Endothelial cell of umbilical vein (primary cell): ENCODE data around the gene SESTD1. TPM values are rescaled to one million over a fixed set of nuclear protein-coding genes. Genes with fewer than 3 reads are reported as not detected.

Source experiments
- BruUV-seq: library from RNA; stranded (reverse); fragments of 400-500 nt; replicated peaks from 2 replicates; lab custom pipeline; 2021; lab: Mats Ljungman, UMichigan
- CTCF ChIA-PET: fragments of 300-600, 350-600 bp; sonication (Branson Sonifier 250); formaldehyde crosslinking; loops from one replicate; lab custom pipeline; 2021; ENCODE audit warnings: antibody characterized with exemption, inconsistent platforms; lab: Charles Lee
- POLR2A ChIA-PET: fragments of 300-600, 350-600 bp; sonication (Branson Sonifier 250); formaldehyde crosslinking; loops from one replicate; lab custom pipeline; 2021; ENCODE audit warnings: antibody characterized with exemption, inconsistent platforms; lab: Charles Lee
- DNase-seq: peaks from one replicate; pipeline ENCODE4 v3.0.0-alpha.2; 2011; ENCODE audit warnings: low read depth, low spot score
- FAIRE-seq: peaks from 2 replicates; lab custom pipeline; 2011; peaks lifted over from hg19 to GRCh38; lab: Jason Lieb, UNC
- H2AFZ ChIP-seq: 2 replicates; pipeline ENCODE4 v1.6.0; 2012; ENCODE audit warnings: low read depth, low read length, control low read depth, inconsistent platforms
- H3K27ac ChIP-seq: 2 replicates; pipeline ENCODE4 v1.5.1; 2011; ENCODE audit warnings: low read depth, mild to moderate bottlenecking, control low read depth, low read length, moderate library complexity; ENCODE audit not compliant: insufficient read depth
- H3K27me3 ChIP-seq, 2 experiments: 2 replicates each; pipeline versions ENCODE4 v1.6.0 to v1.6.1; 2011; ENCODE audit warnings: low read length in 2 of 2, mixed read lengths in 1 of 2; ENCODE audit not compliant: control insufficient read depth in 2 of 2, insufficient read depth in 2 of 2
- H3K36me3 ChIP-seq, 2 experiments: 2 replicates in 1 of 2; 3 replicates in 1 of 2; pipeline ENCODE4 v1.5.1; 2011; ENCODE audit warnings: low read length in 2 of 2, mild to moderate bottlenecking in 1 of 2, moderate library complexity in 1 of 2; ENCODE audit not compliant: control insufficient read depth in 2 of 2, insufficient read depth in 2 of 2; ENCODE audit errors: extremely low read depth in 1 of 2
- H3K4me1 ChIP-seq: 3 replicates; pipeline ENCODE4 v1.5.1; 2011; ENCODE audit warnings: mild to moderate bottlenecking, low read length; ENCODE audit not compliant: control insufficient read depth, insufficient read depth; ENCODE audit errors: extremely low read depth
- H3K4me2 ChIP-seq: 2 replicates; pipeline ENCODE4 v1.6.1; 2011; ENCODE audit warnings: low read length, control low read depth, mixed read lengths; ENCODE audit not compliant: insufficient read depth
- H3K4me3 ChIP-seq, 3 experiments: fragments of 200-600 bp in 1 of 3; sonication (generic), shearing (Covaris generic) in 1 of 3; replicated peaks in 1 of 3; 2 replicates each; pipeline ENCODE4 v1.5.1; 2011 to 2016; ENCODE audit warnings: control low read depth in 3 of 3, low read length in 3 of 3, mild to moderate bottlenecking in 2 of 3, inconsistent platforms in 1 of 3, low read depth in 1 of 3, moderate library complexity in 1 of 3; ENCODE audit not compliant: insufficient read depth in 1 of 3
- H3K79me2 ChIP-seq: 2 replicates; pipeline ENCODE4 v1.6.0; 2012; ENCODE audit warnings: low read length, inconsistent platforms; ENCODE audit not compliant: control insufficient read depth, insufficient read depth
- H3K9ac ChIP-seq: replicated peaks from 2 replicates; pipeline ENCODE3; 2011; ENCODE audit warnings: low read length, control low read depth; ENCODE audit not compliant: insufficient read depth; ENCODE audit errors: extremely low read depth
- H3K9me1 ChIP-seq: replicated peaks from 3 replicates; pipeline ENCODE4 v1.6.0; 2011; ENCODE audit warnings: mild to moderate bottlenecking, low read length; ENCODE audit not compliant: control insufficient read depth, insufficient read depth; ENCODE audit errors: extremely low read depth
- H3K9me3 ChIP-seq: replicated peaks from 2 replicates; pipeline ENCODE4 v1.5.1; 2012; ENCODE audit warnings: low read length, inconsistent platforms; ENCODE audit not compliant: control insufficient read depth, insufficient read depth
- H4K20me1 ChIP-seq: replicated peaks from 2 replicates; pipeline ENCODE3; 2011; ENCODE audit warnings: mild to moderate bottlenecking, low read length; ENCODE audit not compliant: control insufficient read depth, insufficient read depth; ENCODE audit errors: extremely low read depth
- CTCF ChIP-seq, 2 donors: IDR thresholded peaks; 1 replicate in 1 of 2; 2 replicates in 1 of 2; pipeline ENCODE4 v1.5.1; 2011; ENCODE audit warnings: low read length in 2 of 2, mild to moderate bottlenecking in 2 of 2, moderate library complexity in 2 of 2, control low read depth in 1 of 2, inconsistent platforms in 1 of 2, low read depth in 1 of 2; ENCODE audit not compliant: insufficient read depth in 1 of 2; ENCODE audit errors: extremely low read depth in 1 of 2
- EZH2 ChIP-seq: IDR thresholded peaks from 2 replicates; pipeline ENCODE4 v1.6.1; 2012; ENCODE audit warnings: borderline replicate concordance, low read depth, mild to moderate bottlenecking, moderate library complexity, low read length, inconsistent platforms; ENCODE audit not compliant: severe bottlenecking
- FOS ChIP-seq: IDR thresholded peaks from 2 replicates; pipeline ENCODE4 v1.6.1; 2011; ENCODE audit warnings: mild to moderate bottlenecking, low read length, moderate library complexity, borderline replicate concordance; ENCODE audit not compliant: insufficient read depth
- GATA2 ChIP-seq: IDR thresholded peaks from 2 replicates; pipeline ENCODE4 v1.7.0; 2011; ENCODE audit warnings: low read depth, mild to moderate bottlenecking, moderate library complexity, mixed read lengths, low read length; ENCODE audit not compliant: insufficient read length, insufficient read depth
- JUN ChIP-seq: IDR thresholded peaks from 2 replicates; pipeline ENCODE4 v1.6.1; 2011; ENCODE audit warnings: borderline replicate concordance, low read depth; ENCODE audit not compliant: insufficient read length, insufficient read depth
- MYC ChIP-seq: IDR thresholded peaks from one replicate; pipeline ENCODE4 v1.6.1; 2011; ENCODE audit warnings: mild to moderate bottlenecking, low read depth, low read length
- POLR2AphosphoS5 ChIP-seq: IDR thresholded peaks from 2 replicates; pipeline ENCODE4 v1.6.1; 2012; ENCODE audit warnings: low read depth, mild to moderate bottlenecking, control low read depth, low read length, moderate library complexity; ENCODE audit not compliant: insufficient read depth
- dilution Hi-C: fragments of 300-500 bp; cut with MboI; formaldehyde crosslinking; loops from one replicate; pipeline ENCODE4 v1.15.0; 2019; ENCODE audit warnings: low sequenced_read_pairs; ENCODE audit not compliant: extremely low pct_ligation_motif_present
- intact Hi-C: fragments of 100-400 bp; cut with micrococcal nuclease; formaldehyde crosslinking; loops from one replicate; pipeline ENCODE4 v1.10.0; 2022
- polyA plus RNA-seq, 4 experiments: library from polyadenylated mRNA; depleted of rRNA in 3 of 4; stranded (reverse) in 3 of 4; unstranded in 1 of 4; fragments of >200 nt; gene quantifications; 2 replicates each; pipeline versions ENCODE4 v1.2.1 to v1.2.3, GENCODE V29; 2011 to 2012; ENCODE audit warnings: missing spikeins in 1 of 4
- total RNA-seq: library from RNA; stranded (reverse); gene quantifications from 2 replicates; pipeline ENCODE4 v1.2.3, GENCODE V29; 2021

Gene SESTD1
- total and polyA plus RNA-seq, 2 donors (not counting 3 experiments of a cell fraction or from before 2014, with no cell fraction given), result 9.8 to 72.4 TPM

DNA sequence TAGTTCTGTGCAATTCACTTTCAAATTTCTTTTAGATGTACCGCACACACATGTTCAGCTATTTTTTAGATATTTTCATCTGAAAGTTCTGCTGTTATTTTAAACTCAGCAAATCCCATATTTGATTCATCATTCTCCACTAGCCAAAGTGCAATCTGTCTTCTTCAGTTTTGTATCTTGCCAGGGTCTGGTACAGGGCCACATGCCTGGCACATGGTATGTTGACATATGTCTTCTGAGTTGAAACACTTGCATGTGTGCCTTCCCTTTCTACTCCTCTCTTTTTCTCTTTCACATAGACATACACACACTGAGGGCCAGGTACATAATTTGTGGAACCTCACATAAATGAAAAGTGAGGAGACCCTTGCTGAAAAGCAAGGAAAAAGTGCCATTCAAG lies 25.7 kb upstream of the SESTD1 start:
- no peak overlapping the region for H2AFZ ChIP-seq
- H3K4me2 ChIP-seq, result no peak overlapping the region
- H3K9me1 ChIP-seq, result no peaks in the 10 kb centered on the region
- no peaks in the 10 kb centered on the region for H3K36me3 ChIP-seq
- TF ChIP-seq FOS (no peak), GATA2 (no peak), MYC (no peak), CTCF (IDR thresholded peaks at IDR 0.05; ENCODE audit: extremely low read depth in 1 of 2, insufficient read depth in 1 of 2, low read depth in 1 of 2, low read length in 2 of 2) (no peak), JUN (no peak), EZH2 (no peak), POLR2AphosphoS5 (no peak)
- no peaks in the 10 kb centered on the region for H3K4me1 ChIP-seq
- H3K79me2 ChIP-seq, result no peaks in the 10 kb centered on the region
- ChIA-PET CTCF (interaction anchor here (1.1 to 1.4 kb wide), 3 partner anchors 10 to 71 kb away, joined by 3 read pairs; no protein-coding TSS in a partner anchor), POLR2A (no interaction called here)
- no peaks in the 10 kb centered on the region for H4K20me1 ChIP-seq
- DNase-seq (no peak), FAIRE-seq (no peak)
- no peak overlapping the region for H3K4me3 ChIP-seq
- no peaks in the 10 kb centered on the region for H3K27me3 ChIP-seq
- no peaks in the 10 kb centered on the region for H3K9me3 ChIP-seq
- no TSS peak for BruUV-seq
- intact Hi-C loops (no loop called here), dilution Hi-C loops (no loop called here)
- no peak overlapping the region for H3K9ac ChIP-seq
- H3K27ac ChIP-seq, result no peak overlapping the region
